Bronchial epithelial cell (primary cell): ENCODE data around the gene FMN1. TPM values are rescaled to one million over a fixed set of nuclear protein-coding genes. Genes with fewer than 3 reads are reported as not detected.

ENCODE experiments used
- DNase-seq: peaks from one replicate; pipeline ENCODE4 v3.0.0-alpha.2; 2010; ENCODE audit warnings: low read depth
- FAIRE-seq: peaks from 2 replicates; lab custom pipeline; 2011; peaks lifted over from hg19 to GRCh38; lab: Jason Lieb, UNC
- H3K27me3 ChIP-seq: 2 replicates; pipeline ENCODE4 v1.5.1; 2011; ENCODE audit warnings: low read length; ENCODE audit not compliant: control insufficient read depth, insufficient read depth
- H3K36me3 ChIP-seq: 2 replicates; pipeline ENCODE4 v1.5.1; 2011; ENCODE audit warnings: low read length; ENCODE audit not compliant: control insufficient read depth, insufficient read depth
- H3K4me3 ChIP-seq: 2 replicates; pipeline ENCODE4 v1.5.1; 2011; ENCODE audit warnings: mild to moderate bottlenecking, low read depth, low read length, control low read depth
- total RNA-seq: library from RNA; depleted of rRNA; stranded (reverse); fragments of >200 nt; gene quantifications from 2 replicates; pipeline ENCODE4 v1.2.1, GENCODE V29; 2014
- TF ChIP-seq, protein P1 (sequence below): IDR thresholded peaks from 2 replicates; pipeline ENCODE4 v1.5.1; 2011; ENCODE audit warnings: mild to moderate bottlenecking, moderate library complexity, low read length, control low read depth, inconsistent platforms; ENCODE audit not compliant: insufficient read depth, severe bottlenecking

Gene FMN1
- total RNA-seq, 1 donor from 2014 or later, result 1.6 TPM

DNA sequence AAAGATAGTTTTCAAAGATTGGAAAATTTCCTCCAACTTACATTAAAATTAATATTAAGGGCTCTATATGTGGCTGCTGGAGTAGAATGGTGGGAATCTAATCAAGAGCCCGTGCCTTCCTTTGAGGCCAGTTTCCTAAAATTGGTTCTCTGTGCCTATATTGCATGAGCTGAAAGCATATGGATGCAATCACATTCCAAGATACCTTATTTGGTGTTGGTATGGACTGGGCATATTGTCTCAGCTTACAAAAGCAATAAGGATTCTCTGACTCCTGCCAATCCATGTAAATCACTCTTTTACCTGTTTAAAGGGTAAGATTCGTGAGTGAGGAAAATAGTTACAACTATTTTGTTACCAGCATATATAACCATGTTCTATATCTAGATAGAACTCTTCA is 365.1 kb downstream of the FMN1 start:
- FAIRE-seq (no peak), DNase-seq (no peak)
- Histone ChIP-seq H3K36me3 (no peaks in the 10 kb centered on the region), H3K27me3 (no peaks in the 10 kb centered on the region), H3K4me3 (no peak overlapping the region)
- TF ChIP-seq, protein P1, sequence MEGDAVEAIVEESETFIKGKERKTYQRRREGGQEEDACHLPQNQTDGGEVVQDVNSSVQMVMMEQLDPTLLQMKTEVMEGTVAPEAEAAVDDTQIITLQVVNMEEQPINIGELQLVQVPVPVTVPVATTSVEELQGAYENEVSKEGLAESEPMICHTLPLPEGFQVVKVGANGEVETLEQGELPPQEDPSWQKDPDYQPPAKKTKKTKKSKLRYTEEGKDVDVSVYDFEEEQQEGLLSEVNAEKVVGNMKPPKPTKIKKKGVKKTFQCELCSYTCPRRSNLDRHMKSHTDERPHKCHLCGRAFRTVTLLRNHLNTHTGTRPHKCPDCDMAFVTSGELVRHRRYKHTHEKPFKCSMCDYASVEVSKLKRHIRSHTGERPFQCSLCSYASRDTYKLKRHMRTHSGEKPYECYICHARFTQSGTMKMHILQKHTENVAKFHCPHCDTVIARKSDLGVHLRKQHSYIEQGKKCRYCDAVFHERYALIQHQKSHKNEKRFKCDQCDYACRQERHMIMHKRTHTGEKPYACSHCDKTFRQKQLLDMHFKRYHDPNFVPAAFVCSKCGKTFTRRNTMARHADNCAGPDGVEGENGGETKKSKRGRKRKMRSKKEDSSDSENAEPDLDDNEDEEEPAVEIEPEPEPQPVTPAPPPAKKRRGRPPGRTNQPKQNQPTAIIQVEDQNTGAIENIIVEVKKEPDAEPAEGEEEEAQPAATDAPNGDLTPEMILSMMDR, result no peak

DNA sequence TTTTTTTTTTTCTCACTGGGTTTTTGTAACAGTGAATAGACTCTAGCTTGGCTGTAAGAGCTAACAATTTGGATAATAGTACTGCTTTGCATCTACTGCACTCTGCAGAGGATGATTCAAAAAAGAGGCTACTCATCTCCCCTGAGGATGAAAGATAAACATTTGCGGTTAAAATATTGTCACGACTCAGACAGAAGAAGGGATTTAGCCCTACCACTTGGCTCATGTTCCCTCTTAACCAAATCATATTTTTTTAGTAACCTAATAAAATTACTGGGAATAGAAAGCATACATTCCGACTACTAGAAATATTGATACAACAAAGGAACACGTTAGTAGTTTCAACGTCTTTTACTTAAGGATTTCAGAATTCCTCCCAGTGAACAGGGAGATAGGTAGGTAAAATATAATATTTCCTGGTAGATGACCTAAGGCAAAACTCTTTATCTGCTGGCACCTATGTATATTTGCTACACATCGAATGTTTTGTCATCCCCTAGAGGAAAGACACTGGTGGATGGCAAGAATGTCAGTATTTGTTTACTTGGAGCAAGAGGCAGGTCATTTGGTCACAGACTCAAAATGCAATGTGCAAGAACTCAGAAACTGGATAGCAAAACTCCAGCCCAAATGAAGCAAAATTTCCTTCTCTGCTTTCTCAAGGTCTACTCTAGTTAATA is 365.9 kb downstream of the FMN1 start:
- Histone ChIP-seq H3K36me3 (no peaks in the 10 kb centered on the region), H3K27me3 (no peaks in the 10 kb centered on the region), H3K4me3 (no peak overlapping the region)
- TF ChIP-seq, protein P1, result no peak
- FAIRE-seq (no peak), DNase-seq (peak; percentile 18)

DNA sequence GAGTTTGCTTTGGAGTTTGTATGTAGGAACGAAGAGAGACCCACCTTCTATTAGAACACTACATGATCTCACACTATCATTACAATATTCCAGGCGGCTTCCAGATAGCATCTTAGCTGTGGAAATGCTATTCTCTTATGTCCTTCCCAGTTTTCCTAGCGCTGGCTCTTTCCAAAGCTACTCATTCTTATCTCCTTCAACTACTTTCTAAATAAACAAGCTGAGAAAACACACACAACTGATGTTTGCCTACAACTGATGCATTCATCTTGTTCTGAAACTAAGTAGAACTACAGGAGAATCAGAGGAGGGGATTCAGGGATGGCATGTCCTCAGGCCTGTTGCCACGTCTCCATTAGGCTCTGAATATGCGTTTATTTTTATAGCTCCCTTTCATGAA is 367.8 kb downstream of the FMN1 start:
- Histone ChIP-seq H3K4me3 (no peak overlapping the region), H3K27me3 (no peaks in the 10 kb centered on the region), H3K36me3 (no peaks in the 10 kb centered on the region)
- TF ChIP-seq, protein P1, result no peak
- DNase-seq (no peak), FAIRE-seq (no peak)

DNA sequence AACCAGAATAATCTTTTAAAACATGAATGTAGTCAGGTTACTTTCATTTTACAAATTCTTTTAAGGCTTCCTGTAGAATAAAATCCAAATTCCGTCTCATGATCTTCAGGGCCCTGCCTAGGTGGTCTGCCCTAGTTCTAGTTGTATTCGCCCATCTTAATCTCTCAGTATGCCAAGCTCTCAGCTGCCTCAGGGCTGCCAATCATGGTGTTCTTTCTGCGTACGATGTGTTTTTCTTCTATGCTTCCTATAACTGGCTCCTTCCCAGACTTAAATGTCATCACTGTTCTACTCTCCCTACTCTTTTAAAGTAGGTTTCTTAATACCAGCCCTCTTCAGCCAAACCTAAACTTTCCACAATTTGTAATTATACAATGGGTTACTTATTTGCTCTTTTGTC is 369.3 kb downstream of the FMN1 start:
- FAIRE-seq (no peak), DNase-seq (no peak)
- TF ChIP-seq, protein P1, result no peak
- no peaks in the 10 kb centered on the region for H3K36me3 ChIP-seq
- H3K27me3 ChIP-seq, result no peaks in the 10 kb centered on the region
- no peak overlapping the region for H3K4me3 ChIP-seq

DNA sequence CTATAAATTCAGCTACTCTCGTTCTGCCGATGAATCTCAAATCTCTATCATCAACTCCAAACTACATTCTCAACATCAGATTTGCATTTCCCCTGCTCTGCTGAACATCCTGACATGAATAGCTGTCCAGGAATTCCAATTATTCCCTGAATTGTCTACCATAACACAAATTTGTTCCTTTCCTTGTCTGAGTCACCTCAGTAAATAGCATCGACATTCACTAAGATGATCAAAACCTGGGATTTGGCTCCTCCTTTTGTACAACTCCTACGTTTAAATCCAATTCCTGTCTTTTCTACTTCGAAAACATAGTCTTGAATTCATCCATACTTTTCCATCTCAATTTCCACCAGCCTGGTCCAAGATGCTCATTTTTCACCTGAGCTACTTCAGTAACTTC is 369.7 kb downstream of the FMN1 start:
- H3K4me3 ChIP-seq, result no peak overlapping the region
- no peaks in the 10 kb centered on the region for H3K27me3 ChIP-seq
- TF ChIP-seq, protein P1, result no peak
- peak; percentile 91 for DNase-seq
- no peaks in the 10 kb centered on the region for H3K36me3 ChIP-seq
- FAIRE-seq, result no peak

DNA sequence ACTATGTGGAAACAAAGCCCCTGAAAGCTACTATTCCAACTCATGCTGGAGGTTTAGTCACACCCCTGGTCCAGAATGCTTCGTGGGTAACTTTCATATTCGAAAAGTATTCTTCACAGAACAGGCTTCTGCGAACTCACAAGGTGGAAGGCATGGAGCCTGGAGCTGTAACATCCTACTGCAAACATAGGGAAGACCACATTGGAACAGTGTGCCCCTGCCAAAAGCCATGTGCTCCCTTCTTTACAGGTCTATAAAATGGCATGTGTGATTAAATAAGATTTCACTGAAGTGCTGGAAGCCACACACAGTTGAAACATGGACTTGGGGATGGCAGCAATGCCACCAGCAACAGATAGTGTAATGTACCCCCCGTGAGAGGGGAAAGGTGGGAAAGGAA is 370.8 kb downstream of the FMN1 start:
- Histone ChIP-seq H3K4me3 (no peak overlapping the region), H3K27me3 (no peaks in the 10 kb centered on the region), H3K36me3 (no peaks in the 10 kb centered on the region)
- TF ChIP-seq, protein P1, result no peak
- no peak for DNase-seq
- no peak for FAIRE-seq
